IPS DF 19.7 (cell line): ENCODE data around the gene MAN1A1.

Experiments used
- DNase-seq: peaks from one replicate; pipeline ENCODE4 v3.0.0-alpha.2; 2013; ENCODE audit warnings: low read depth, low spot score

Gene MAN1A1

GRCh38 chr6:119200512-119201175 lies 148.9 kb downstream of the MAN1A1 start:
- no peak for DNase-seq

GRCh38 chr6:119197271-119197670 lies 152.3 kb downstream of the MAN1A1 start:
- DNase-seq, result no peak

GRCh38 chr6:119196715-119197114 lies 152.8 kb downstream of the MAN1A1 start:
- DNase-seq, result no peak

GRCh38 chr6:119195848-119196247 lies 153.7 kb downstream of the MAN1A1 start:
- no peak for DNase-seq

- no peak for DNase-seq
Observed at GRCh38 chr6:119195204-119195603, 154.4 kb downstream of the MAN1A1 start.

GRCh38 chr6:119193707-119194106 lies 155.9 kb downstream of the MAN1A1 start:
- DNase-seq, result no peak

GRCh38 chr6:119192200-119192599 lies 157.4 kb downstream of the MAN1A1 start:
- DNase-seq, result no peak

- DNase-seq, result no peak
Observed at GRCh38 chr6:119190176-119190575, 159.4 kb downstream of the MAN1A1 start.

- no peak for DNase-seq
Observed at GRCh38 chr6:119189498-119189897, 160.1 kb downstream of the MAN1A1 start.

GRCh38 chr6:119187596-119187995 lies 162.0 kb downstream of the MAN1A1 start:
- no peak for DNase-seq

GRCh38 chr6:119186490-119186889 lies 163.1 kb downstream of the MAN1A1 start:
- no peak for DNase-seq

- DNase-seq, result no peak
Observed at GRCh38 chr6:119184008-119184648, 165.4 kb downstream of the MAN1A1 start.

GRCh38 chr6:119183457-119183856 lies 166.1 kb downstream of the MAN1A1 start:
- no peak for DNase-seq

- no peak for DNase-seq
Observed at GRCh38 chr6:119182875-119183274, 166.7 kb downstream of the MAN1A1 start.

GRCh38 chr6:119182216-119182803 lies 167.3 kb downstream of the MAN1A1 start:
- no peak for DNase-seq

GRCh38 chr6:119181046-119181445 lies 168.5 kb downstream of the MAN1A1 start:
- no peak for DNase-seq

GRCh38 chr6:119179842-119180241 lies 169.7 kb downstream of the MAN1A1 start:
- no peak for DNase-seq

GRCh38 chr6:119179062-119179461 lies 170.5 kb downstream of the MAN1A1 start:
- no peak for DNase-seq

- DNase-seq, result no peak
Observed at GRCh38 chr6:119176445-119176844, 173.1 kb downstream of the MAN1A1 start.

- no peak for DNase-seq
Observed at GRCh38 chr6:119174879-119175817, 174.4 kb downstream of the MAN1A1 start.

GRCh38 chr6:119174085-119174445 lies 175.5 kb downstream of the MAN1A1 start:
- no peak for DNase-seq
